Measurements from ENCODE around the gene SYNPO.

The SYNPO gene

GRCh38 chr5:150625164-150625535 lies 15.3 kb upstream of the SYNPO start:
- no peak for DNase-seq (ENCODE audit: low read depth in 2 of 2, low spot score in 1 of 2)

- no peak for DNase-seq (ENCODE audit: low read depth in 2 of 2, low spot score in 1 of 2)
These were observed 14.4 kb upstream of the SYNPO start for GRCh38 chr5:150625831-150626746.

DNA sequence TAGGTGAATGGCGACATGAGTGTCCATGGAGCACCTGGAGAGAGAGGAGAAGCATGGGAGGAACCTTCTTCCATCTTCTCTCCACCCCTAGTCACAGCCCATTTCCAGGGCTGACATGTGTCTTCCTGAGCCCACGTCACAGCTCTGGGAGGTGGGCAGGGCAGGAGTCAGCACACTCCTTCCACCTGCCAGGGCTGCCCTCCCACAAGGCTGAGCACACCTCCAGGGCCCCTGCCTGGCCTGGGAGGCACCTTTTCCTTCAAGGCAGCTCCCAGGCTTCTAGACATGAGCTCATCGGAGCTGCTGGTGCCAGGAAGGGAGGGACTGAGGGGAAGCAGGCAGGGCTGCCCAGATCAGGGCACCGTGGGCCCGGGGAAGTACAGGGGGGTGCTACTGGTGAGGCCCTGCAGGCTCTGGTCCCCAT lies 13.6 kb upstream of the SYNPO start:
- DNase-seq (ENCODE audit: low read depth in 2 of 2, low spot score in 1 of 2) = no peak

DNA sequence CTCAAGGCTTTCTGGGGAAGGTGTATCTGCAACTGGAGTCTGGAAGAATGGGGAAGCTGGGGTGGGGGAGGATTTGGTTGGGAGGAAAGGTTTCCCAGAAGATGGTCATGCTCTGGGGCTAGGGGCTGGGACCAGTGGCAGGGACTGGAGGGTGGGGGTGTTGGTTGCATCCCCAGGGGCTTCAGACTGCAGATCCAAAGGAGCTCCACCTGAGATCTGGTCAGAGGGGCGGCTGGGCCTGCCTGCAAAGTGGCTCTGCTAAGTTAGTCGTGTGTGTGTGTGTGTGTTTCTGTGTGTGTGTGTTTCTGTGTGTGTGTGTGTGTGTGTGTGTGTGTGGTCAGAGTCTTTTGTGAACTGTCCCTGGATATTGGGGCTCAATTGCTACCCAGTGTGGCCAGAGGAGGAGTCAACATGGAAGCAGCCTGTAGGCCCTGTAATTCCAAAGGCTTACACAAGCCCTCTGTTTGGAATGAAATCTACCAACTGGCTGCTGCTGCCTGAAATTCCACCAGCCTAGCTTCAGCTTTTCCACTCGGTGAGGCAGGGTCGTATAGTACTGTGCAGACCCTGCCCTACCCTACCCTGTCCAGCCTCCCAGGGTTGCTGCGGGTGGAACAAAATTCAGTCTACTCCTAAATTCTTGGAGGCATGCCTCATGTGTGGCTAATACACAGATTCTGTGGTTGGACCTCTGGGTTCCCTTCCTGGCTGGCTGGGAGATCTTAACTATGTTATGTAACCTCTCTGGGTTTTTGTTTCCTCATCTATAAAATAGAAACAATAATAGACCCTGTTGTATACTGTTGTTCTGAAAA lies 12.5 kb upstream of the SYNPO start:
- no peak for DNase-seq (ENCODE audit: low read depth in 2 of 2, low spot score in 1 of 2)

- DNase-seq (ENCODE audit: low read depth in 2 of 2, low spot score in 1 of 2) = no peak
These were observed 11.4 kb upstream of the SYNPO start for GRCh38 chr5:150628936-150629485.

GRCh38 chr5:150630016-150630415 lies 10.4 kb upstream of the SYNPO start:
- no peak for DNase-seq (ENCODE audit: low read depth in 2 of 2, low spot score in 1 of 2)

DNA sequence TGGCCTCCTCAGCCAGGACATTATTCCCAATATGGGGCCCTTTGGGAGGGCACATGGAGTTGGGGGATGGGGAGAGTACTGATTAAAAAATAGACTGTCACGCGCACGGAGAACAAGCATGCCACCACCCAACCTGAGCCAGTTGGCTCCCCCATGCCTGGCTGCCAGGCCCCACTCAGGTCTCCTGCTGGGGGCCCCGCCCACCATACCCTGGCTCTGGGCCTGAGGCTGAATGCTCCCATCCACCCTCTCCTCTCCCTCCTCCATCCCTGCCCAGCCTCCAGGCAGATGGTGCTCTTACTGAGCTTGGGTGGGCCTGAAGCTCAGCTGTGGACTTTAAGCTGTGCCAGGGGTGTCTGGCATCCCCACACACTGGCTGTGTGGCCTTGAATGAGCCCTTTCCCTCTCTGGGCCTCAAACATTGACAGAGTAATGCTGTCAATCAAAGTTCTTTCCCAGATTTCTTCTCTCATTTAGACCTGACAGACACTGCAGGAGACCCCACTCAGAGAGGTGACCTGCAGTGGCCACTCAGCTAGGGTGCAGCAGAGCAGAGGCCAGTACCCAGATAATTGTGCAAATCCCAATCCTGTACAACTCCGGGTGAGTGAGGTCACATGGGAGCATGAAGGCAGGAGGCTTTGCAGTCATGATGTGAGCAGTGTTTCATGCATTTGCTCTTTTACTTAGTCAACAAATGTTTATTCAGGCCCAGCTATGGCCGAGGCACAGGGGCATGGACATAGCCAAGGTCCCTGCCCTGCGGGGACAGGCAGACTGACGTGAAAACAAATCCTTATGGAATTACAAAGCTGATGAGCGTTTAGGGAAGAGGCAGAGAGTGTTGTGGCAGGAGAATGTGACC lies 9.8 kb upstream of the SYNPO start:
- DNase-seq (ENCODE audit: low read depth in 2 of 2, low spot score in 1 of 2) = no peak

- DNase-seq (ENCODE audit: low read depth in 2 of 2, low spot score in 1 of 2) = no peak
These were observed 9.1 kb upstream of the SYNPO start for GRCh38 chr5:150631326-150631701.

- DNase-seq (ENCODE audit: low read depth in 2 of 2, low spot score in 1 of 2) = no peak
These were observed 7.9 kb upstream of the SYNPO start for GRCh38 chr5:150632305-150633160.

DNA sequence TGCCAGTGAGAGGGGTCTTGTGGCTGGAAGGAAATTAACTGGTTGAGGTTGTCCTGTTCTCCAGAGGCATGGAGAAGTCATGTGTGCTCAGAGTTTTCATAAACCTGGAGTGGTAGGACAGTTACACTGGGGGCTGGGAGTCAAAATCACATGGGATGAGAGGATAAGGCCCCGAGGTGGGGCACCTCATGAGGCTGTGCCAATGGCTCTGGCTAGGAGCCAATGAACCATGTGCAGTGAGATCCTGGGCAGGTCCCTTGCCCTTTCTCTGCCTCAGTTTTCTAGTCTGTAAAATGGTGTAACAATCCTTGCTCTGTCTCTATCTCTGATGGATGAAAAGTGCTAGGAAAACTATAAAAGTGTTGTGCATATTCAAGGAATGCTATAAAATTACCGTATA lies 7.0 kb upstream of the SYNPO start:
- no peak for DNase-seq (ENCODE audit: low read depth in 2 of 2, low spot score in 1 of 2)

- no peak for DNase-seq (ENCODE audit: low read depth in 2 of 2, low spot score in 1 of 2)
These were observed 3.8 kb upstream of the SYNPO start for GRCh38 chr5:150636391-150637244.

DNA sequence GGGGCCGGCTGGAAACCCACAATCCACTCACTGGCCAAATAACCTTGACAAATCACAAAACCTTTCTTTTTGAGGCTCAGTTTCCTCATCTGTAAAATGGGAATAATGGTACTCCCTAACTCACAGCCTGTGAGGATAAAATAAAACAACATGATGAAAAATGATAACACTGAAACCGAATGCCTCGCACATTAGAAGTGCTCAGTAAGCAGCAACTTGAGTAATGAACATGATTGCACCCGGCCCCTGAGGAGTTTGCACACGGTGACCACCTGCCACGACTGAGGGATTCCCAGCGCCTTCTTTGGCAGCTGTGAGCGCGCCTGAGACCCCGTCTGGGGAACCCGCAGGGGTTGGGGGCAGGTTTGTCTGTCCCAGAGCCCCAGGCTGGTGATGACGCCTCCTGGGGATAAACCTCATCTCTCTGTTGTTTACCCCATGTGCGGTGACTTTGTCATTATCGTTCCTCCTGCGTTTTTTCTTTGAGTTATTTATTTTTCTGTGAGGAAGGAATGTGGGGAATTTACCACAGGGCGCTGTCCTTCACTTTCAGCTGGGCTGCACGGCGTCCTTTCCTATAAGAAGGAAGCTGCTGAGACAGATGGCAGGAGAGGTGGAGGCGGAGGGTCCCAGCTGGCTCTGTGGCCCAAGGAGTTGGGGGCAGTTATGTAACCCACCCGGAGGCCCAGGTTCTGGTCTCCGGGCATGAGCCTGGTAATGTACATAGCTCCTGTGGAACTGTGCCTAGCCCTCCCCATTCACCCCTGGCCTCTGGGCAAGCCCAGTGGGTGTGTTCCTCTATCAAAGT lies 3.0 kb upstream of the SYNPO start:
- DNase-seq (ENCODE audit: low read depth in 2 of 2, low spot score in 1 of 2) = no peak

DNA sequence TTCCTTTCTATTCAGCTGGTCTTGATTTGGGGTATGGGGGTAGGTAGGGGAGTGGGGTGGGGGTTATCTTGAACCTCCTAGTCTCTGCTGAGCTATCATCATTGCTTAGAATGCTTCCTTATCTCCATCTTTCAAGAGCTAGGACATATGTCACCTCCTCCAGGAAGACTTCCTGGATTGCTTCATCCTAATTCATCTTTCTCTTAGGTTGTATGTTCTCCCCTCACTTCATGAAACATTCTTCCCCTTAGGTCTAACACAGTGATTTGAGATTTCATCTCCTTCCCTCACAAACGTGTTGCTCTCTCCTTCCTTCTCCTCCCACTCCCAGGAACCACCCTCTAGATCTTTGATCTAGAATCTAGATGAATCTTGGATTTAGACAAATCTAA lies 2.4 kb upstream of the SYNPO start:
- DNase-seq (ENCODE audit: low read depth in 2 of 2, low spot score in 1 of 2) = no peak

GRCh38 chr5:150638488-150639376 lies 1.7 kb upstream of the SYNPO start:
- no peak for DNase-seq (ENCODE audit: low read depth in 2 of 2, low spot score in 1 of 2)

GRCh38 chr5:150639377-150639692 lies 1.1 kb upstream of the SYNPO start:
- no peak for DNase-seq (ENCODE audit: low read depth in 2 of 2, low spot score in 1 of 2)

DNA sequence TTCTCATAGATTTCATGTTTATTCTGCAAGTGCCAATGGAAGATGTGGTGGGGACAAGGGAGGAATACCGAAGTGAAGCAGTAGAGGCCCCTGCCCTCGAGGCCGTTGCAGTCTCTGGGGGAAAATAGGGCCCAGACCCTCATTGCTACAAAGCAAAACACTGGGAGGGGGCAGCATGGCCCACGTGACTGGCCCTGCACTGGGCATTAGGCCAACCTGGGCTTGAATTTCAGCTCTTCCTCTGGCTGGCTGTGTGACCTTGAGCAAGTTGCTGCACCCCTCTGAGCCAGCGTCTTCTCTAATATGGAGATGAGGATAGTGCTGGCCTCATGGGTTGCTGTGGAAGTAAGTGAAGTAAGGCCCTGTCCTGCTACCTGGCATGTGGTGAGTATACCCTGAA lies 709 bp upstream of the SYNPO start:
- no peak for DNase-seq (ENCODE audit: low read depth in 2 of 2, low spot score in 1 of 2)

DNA sequence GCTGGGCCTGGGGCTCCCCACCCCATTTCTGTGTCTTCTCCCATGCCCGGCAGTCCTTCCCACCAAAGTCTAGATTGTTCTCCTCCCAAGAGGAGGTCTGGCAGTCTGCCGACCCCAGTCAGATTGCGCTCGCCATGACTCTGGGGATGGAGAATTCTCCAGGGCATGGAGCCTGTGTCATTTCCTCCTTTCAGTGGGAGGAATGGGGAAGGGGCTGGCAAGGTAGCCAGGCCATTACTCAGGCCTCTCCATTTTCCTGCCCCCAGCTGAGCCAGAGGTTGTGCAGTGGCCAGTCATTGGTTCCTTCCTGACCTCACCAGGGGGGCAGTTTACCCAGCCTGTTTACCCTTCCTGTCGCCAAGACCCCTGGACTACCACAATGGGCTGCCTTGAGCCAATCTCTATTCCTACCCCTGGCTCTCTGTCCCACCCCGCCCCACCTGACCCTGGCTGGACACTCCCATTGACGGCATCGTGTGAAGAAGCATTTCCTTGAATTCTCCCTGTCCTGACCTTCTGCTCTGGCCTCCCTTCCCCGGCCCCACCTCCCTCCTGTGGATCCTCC lies 628 bp downstream of the SYNPO start:
- no peak for DNase-seq (ENCODE audit: low read depth in 2 of 2, low spot score in 1 of 2)
